ENCODE results near the gene THRB.
A peak's percentile ranks its signal among the peaks of the same experiment; 100 is the strongest.

THRB gene

DNA sequence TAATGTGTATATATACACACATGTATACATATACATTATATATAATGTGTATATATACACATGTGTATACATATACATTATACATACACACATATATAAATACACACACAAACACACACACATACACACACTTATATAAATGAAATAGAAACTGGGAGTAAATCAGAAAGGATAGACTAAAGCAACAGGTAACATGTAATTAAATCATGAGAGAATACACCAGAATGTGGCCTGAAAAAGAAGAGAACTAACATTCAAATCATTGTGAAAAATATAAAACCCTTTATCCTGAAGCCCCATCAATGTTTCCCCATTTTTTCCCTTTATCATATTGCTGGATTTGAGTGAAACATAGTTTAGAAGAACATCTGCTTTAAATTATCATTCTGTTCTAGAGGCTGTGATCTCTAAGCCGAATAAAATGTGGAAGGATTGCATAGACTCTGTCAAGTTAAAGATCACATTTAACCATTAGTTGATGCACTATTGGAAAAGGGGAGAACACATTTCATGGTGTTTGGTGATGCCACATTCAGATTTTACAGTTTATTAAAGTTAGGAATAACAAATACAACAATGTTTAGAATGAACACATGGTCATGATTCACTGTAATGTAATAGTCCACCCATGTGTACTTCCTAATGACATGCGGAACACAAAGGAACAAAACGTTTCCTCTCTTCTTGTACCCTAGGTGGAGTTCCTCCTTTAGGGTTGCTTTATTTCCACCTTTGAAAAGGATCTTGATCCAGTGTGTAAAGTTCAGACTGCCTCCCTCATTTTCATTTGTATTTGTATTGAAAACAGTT lies 12.5 kb upstream of the THRB start:
- H3K36me3 Mint-ChIP-seq (ENCODE audit: insufficient read depth), result no peaks in the 10 kb centered on the region
- no peak for DNase-seq
- peaks cover 0 to 2% of the 10 kb centered on the region in 2 donors for H3K9me3 Mint-ChIP-seq
- H3K27me3 Mint-ChIP-seq, result no peaks in the 10 kb centered on the region
- H3K4me1 Mint-ChIP-seq (ENCODE audit: low read depth in 2 of 2), result no peaks in the 10 kb centered on the region
- no peak for ATAC-seq (replicated peaks)
- H3K27ac Mint-ChIP-seq, result no peak overlapping the region
- H3K4me3 Mint-ChIP-seq, result no peak overlapping the region

DNA sequence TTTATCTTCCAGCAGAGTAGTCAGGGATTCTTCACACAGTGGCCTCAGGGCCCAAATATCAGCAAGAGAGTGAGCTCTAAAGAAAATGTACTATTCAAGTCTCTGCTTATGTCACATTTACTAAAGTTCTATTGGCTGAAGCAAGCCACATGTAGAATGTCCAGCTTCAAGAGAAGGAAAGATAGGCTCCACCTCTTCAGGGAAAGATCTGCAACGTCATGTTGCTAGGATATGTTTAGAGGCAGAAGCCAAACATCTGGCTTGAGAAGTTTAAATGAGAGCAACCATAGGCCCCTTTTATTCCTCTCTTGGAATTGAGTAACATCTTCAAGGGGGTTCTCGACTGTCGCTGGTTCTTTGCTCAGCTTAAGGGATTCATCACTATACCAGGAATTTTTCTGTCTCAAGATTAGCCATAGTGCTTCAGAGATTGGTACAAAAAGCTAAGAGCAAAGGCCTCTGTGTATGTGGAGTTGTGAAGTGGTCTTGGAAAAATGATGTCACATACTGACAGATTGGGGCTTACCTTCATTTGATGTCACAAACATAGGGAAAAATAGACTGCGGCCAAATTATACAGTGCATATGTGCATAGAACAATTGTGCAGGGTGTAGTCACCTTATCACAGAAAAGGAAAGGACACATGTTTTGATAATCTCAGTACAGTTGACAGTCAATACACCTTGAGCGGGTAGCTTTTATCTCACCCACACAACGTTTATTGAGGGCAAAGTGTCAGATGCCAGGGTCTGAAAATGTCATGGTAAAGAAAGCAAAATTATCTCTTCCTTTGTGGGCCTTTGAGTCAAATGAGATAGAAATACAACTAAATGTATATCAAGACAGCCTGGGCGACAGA lies 11.3 kb upstream of the THRB start:
- no peak overlapping the region for H3K27ac Mint-ChIP-seq
- no peak overlapping the region for H3K4me3 Mint-ChIP-seq
- no peaks in the 10 kb centered on the region for H3K4me1 Mint-ChIP-seq (ENCODE audit: low read depth in 2 of 2)
- no peaks in the 10 kb centered on the region for H3K36me3 Mint-ChIP-seq (ENCODE audit: insufficient read depth)
- H3K27me3 Mint-ChIP-seq, result no peaks in the 10 kb centered on the region
- DNase-seq (no peak), ATAC-seq (replicated peaks) (no peak)
- H3K9me3 Mint-ChIP-seq, result peaks cover 0 to under 1% of the 10 kb centered on the region in 2 donors

DNA sequence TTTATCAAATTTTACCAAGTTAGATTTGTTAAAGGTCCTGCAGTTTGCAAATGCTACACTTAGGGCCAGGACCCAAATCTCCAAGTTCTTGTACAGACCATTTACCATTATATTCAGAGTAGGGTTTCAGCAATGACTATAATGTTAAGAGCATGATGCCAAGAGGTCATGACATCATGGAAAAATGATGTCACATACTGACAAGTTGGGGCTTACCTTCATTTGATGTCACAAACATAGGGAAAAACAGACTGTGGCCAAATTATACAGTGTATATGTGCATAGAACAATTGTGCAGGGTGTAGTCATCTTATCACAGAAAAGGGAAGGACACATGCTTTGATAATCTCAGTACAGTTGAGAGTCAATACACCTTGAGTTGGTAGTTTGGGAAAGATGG lies 10.1 kb upstream of the THRB start:
- Mint-ChIP-seq H3K27me3 (no peaks in the 10 kb centered on the region), H3K27ac (no peak overlapping the region), H3K36me3 (ENCODE audit: insufficient read depth) (no peaks in the 10 kb centered on the region), H3K9me3 (no peaks in the 10 kb centered on the region), H3K4me1 (ENCODE audit: low read depth in 2 of 2) (no peaks in the 10 kb centered on the region), H3K4me3 (no peak overlapping the region)
- ATAC-seq (replicated peaks) (no peak), DNase-seq (no peak)

DNA sequence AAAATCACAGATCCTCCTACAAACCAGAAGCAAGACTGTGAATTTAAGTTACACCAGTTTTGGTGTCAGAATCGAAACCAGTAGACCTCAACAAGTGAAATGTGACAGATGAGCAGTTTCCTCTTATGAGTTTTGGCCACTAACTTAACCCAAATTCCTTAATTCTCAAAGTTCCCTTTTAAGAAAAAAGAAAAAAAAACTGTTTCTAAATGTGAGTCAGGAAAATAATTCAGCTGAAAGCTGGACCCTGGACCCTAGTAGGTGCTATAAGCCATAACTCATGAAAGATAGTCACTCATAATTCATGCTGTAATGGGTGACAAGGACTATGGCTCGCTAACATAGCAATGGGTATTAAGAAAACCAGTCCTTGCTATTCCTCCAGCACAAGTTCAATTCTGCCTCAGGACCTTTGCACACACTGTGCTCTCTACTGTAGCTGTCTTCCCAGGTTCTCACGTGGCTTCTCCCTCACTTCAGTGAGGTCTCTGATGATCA lies 9.0 kb upstream of the THRB start:
- no peak overlapping the region for H3K4me3 Mint-ChIP-seq
- H3K36me3 Mint-ChIP-seq (ENCODE audit: insufficient read depth), result no peaks in the 10 kb centered on the region
- no peaks in the 10 kb centered on the region for H3K9me3 Mint-ChIP-seq
- DNase-seq, result no peak
- ATAC-seq (replicated peaks), result no peak
- H3K4me1 Mint-ChIP-seq (ENCODE audit: low read depth in 2 of 2), result no peaks in the 10 kb centered on the region
- no peak overlapping the region for H3K27ac Mint-ChIP-seq
- H3K27me3 Mint-ChIP-seq, result no peaks in the 10 kb centered on the region

DNA sequence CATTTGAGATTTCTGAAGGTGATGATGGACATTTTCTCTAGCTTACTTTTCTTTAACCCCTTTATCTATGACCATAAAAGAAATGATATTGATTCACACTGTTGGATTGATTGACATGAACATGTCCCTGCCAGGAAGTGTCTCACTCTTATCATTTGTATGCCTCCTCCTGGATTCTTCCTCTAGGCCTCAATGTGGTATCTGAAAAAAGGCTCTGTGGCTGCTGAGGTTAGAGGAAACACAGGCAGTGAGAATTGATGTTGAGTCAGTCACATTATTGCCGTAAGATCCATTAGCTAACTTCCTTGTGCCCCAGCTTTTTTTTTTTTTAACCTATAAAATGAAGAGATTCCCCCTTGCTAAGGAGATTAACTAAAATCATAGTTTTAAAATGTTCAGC lies 8.0 kb upstream of the THRB start:
- Mint-ChIP-seq H3K36me3 (ENCODE audit: insufficient read depth) (no peaks in the 10 kb centered on the region), H3K27ac (no peak overlapping the region), H3K9me3 (no peaks in the 10 kb centered on the region), H3K4me1 (ENCODE audit: low read depth in 2 of 2) (no peaks in the 10 kb centered on the region), H3K4me3 (no peak overlapping the region), H3K27me3 (no peaks in the 10 kb centered on the region)
- ATAC-seq (replicated peaks) (no peak), DNase-seq (no peak)

DNA sequence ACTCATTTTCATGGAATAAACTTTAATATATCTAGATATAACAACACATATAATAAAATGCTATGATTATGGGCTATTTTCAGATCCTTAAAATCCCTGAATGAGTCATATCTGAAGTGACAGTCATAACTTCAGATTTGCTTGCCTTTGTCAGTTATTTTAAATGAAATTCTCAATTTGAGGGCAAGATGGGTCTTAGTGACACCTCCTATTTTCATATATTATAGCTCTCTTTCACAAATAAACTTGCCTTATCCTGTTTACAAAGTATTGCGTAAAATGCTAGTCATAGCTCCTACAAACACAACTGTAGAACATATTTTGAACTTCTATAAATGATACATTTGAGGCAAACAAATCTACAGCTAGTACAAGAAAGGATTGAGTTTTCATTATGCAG lies 6.2 kb upstream of the THRB start:
- Mint-ChIP-seq H3K36me3 (ENCODE audit: insufficient read depth) (no peaks in the 10 kb centered on the region), H3K27ac (no peak overlapping the region), H3K4me1 (ENCODE audit: low read depth in 2 of 2) (no peaks in the 10 kb centered on the region), H3K9me3 (no peaks in the 10 kb centered on the region), H3K27me3 (peaks cover 4 to 17% of the 10 kb centered on the region in 2 donors), H3K4me3 (no peak overlapping the region)
- DNase-seq (no peak), ATAC-seq (replicated peaks) (no peak)

DNA sequence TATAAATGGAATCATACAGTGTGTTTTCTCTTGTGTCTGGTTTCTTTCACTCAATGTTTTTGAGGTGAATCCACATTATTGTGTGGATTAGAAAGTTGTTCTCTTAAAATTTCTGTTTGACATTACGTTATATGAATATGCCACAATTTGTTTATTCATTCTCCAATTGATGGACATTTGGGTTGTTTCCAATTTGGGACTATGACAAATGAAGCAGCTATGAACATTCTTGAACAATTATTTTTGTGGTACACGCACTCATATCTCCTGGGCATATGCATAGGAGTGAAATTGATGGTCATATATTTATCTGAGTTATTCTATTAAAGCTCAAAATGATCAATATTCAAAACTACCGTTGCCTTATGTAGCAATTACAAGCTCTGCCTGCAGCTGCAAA lies 5.3 kb upstream of the THRB start:
- Mint-ChIP-seq H3K27ac (no peak overlapping the region), H3K27me3 (peaks cover 9 to 25% of the 10 kb centered on the region in 2 donors), H3K4me1 (ENCODE audit: low read depth in 2 of 2) (no peaks in the 10 kb centered on the region), H3K4me3 (no peak overlapping the region), H3K9me3 (no peaks in the 10 kb centered on the region), H3K36me3 (ENCODE audit: insufficient read depth) (no peaks in the 10 kb centered on the region)
- no peak for DNase-seq
- no peak for ATAC-seq (replicated peaks)

DNA sequence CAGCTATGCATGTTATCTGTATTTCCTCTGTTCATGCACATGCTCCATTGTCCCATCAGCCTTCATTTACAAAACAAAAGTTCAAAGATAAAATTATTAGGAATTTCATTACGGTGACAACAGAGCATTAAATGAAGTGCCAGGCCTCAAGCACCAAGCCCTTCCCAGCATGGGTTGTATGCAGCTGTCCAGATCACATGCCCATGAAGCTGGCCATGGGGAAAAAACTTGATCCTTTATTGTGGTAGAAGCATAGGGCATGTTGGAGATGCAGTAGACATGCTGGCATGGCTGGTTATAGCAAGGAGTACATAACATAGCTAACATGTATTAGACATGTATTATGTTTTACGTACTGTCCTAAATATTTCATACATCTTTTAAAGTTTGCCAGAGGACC lies 4.1 kb upstream of the THRB start:
- Mint-ChIP-seq H3K27ac (no peak overlapping the region), H3K36me3 (ENCODE audit: insufficient read depth) (no peaks in the 10 kb centered on the region), H3K9me3 (no peaks in the 10 kb centered on the region), H3K4me3 (no peak overlapping the region), H3K27me3 (peaks cover 12 to 35% of the 10 kb centered on the region in 2 donors), H3K4me1 (ENCODE audit: low read depth in 2 of 2) (peaks cover 0 to 1% of the 10 kb centered on the region in 2 donors)
- no peak for ATAC-seq (replicated peaks)
- DNase-seq, result no peak

DNA sequence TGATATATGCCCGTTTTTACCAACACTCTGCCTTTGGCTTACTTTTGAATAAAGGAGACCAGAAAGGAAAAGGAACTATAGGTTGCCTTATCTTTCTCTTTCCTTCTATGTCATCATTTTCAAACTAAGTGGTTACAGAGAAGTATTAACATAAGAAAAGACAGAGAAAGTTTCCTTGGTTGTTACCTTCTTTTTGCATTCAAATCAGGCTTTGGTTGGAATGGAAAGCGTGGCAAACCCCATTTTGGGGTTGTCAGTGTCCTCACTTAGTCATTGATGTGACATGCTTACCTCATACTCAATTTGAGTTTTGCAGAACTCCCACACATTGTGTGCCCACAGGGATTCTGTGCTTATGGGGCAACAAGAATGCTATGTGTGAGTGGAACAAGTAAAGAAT lies 3.7 kb upstream of the THRB start:
- Mint-ChIP-seq H3K4me1 (ENCODE audit: low read depth in 2 of 2) (peaks cover 0 to 2% of the 10 kb centered on the region in 2 donors), H3K4me3 (no peak overlapping the region), H3K27me3 (peaks cover 14 to 39% of the 10 kb centered on the region in 2 donors), H3K27ac (no peak overlapping the region), H3K9me3 (no peaks in the 10 kb centered on the region), H3K36me3 (ENCODE audit: insufficient read depth) (no peaks in the 10 kb centered on the region)
- ATAC-seq (replicated peaks), result no peak
- DNase-seq, result no peak

DNA sequence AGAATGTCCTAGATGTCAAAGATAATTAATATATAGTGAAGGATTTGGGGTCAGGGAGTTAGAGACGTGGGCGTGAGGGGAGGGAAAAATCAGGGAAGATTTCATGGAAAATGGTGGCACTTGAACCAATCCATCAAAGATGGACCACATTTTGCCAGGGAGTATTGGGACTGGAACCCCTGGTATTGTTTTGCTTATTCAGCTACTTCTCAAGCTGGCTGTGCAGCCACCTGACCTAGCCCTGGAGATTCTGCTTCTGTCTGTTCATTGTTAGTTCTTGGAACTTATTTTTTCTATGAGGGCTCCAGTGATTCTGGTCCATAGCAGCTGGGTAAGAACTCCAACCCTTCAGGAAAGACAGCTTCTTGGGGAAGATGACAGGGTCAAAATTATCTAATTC lies 3.3 kb upstream of the THRB start:
- no peak for DNase-seq
- Mint-ChIP-seq H3K36me3 (ENCODE audit: insufficient read depth) (no peaks in the 10 kb centered on the region), H3K27me3 (peaks cover 14 to 39% of the 10 kb centered on the region in 2 donors), H3K4me3 (no peak overlapping the region), H3K9me3 (no peaks in the 10 kb centered on the region), H3K27ac (no peak overlapping the region), H3K4me1 (ENCODE audit: low read depth in 2 of 2) (peaks cover 0 to 2% of the 10 kb centered on the region in 2 donors)
- no peak for ATAC-seq (replicated peaks)

DNA sequence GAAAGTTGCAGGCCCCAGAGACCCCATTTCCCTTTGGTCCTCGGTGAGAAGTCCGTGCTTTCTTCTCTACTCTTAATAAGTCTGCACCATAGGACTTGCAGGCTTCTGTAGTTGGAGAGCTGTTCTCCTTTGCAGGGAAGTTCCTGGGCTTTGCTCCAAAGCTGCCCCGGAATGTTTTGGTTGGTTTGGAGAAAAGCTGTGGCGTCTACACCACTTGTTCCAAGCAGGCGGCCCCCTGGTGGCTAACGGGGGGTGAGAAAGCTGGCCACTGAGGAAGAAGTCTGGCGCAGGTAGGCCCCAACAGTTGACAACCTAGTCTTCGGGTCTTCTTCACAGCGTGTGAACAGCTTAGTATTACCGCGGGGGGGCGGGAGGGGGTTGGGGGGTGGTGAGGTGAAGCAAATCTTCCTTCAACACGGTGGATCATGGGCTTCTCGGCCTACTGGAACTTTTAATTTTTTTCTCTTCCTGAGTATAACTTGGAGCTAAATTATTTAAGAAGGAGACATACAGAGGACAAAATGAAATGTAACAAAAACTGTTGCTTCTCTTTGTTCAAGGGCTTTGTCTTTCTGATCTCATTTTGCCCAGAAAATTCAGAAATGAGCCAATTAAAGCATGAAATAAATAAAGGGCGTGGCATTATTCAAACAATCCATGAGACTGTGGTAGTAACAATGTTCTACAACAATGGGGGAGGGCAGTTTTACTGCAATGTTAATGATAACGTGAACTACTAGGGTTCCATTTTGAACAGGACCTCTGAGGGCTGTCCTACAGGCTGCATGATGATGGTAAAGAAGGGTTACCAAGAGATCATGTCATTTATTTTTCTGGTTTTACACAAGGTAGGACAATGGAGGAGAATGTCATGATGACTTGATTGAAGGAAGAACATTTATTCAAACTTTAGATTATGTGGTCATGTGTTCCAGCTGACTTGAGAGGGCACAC lies 2.2 kb upstream of the THRB start:
- Mint-ChIP-seq H3K27me3 (peaks cover 14 to 46% of the 10 kb centered on the region in 2 donors), H3K9me3 (peaks cover 0 to 6% of the 10 kb centered on the region in 2 donors), H3K36me3 (ENCODE audit: insufficient read depth) (no peaks in the 10 kb centered on the region), H3K4me3 (no peak overlapping the region), H3K4me1 (ENCODE audit: low read depth in 2 of 2) (peaks cover 0 to 2% of the 10 kb centered on the region in 2 donors), H3K27ac (no peak overlapping the region)
- ATAC-seq (replicated peaks), result no peak
- DNase-seq, result no peak

DNA sequence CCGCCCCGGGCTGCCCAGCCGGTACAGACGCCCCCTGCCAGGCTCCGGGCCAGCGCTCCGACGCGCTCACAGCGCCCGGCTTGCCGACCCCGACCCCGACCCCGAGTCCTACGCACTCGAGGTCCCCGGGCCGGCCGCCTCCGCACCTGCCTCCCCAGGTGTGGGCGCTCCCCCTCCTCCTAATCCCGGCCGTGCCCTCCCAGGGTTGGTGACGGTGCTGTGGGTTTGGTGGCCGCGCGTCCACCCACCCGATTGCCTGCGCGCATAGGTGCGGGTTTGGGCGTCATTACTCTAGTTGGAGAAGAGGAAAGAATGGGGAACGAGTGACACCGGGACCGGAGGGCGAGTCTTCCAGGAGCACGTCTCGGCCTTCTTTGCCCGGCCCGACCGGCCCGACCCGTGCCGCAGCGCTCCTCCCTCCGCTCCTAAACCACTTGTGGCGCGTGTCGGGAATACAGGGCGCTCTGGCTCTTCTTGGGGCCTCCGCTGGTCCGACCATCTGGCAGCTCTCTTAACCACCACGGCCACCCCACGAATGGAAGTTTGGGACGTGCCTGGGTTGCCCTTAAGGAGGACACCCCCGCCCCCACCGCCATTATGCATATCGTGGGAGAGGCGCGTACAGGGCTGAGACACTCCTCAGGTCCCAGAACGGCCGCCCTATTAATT lies 810 bp upstream of the THRB start:
- peaks cover 0 to 7% of the 10 kb centered on the region in 2 donors for H3K9me3 Mint-ChIP-seq

More for the DNA sequence above, 810 bp upstream of the THRB start:
- H3K4me3 Mint-ChIP-seq, result peak overlapping the region in 1 of 2 donors; percentile 47
- H3K27me3 Mint-ChIP-seq, result peaks cover 14 to 49% of the 10 kb centered on the region in 2 donors
- peaks cover 0 to 2% of the 10 kb centered on the region in 2 donors for H3K4me1 Mint-ChIP-seq (ENCODE audit: low read depth in 2 of 2)
- DNase-seq (no peak), ATAC-seq (replicated peaks) (no peak)
- H3K36me3 Mint-ChIP-seq (ENCODE audit: insufficient read depth), result no peaks in the 10 kb centered on the region
- no peak overlapping the region for H3K27ac Mint-ChIP-seq
